HG03521 (cell line): ENCODE results near the gene NUCB1.

Source experiments
- ATAC-seq: cut with Tn5 transposase; IDR thresholded peaks from one replicate; pipeline ENCODE4 v1.9.1; 2021; ENCODE audit warnings: mild to moderate bottlenecking, moderate library complexity; ENCODE audit not compliant: unreplicated experiment

The NUCB1 gene

GRCh38 chr19:48933382-48933932 is 33.3 kb downstream of the NUCB1 start, which contains the start of gene DHDH:
TSS of gene DHDH (plus strand) at chr19:48933699. CDS start at chr19:48933722, 23 bp downstream.
- no peak for ATAC-seq

DNA sequence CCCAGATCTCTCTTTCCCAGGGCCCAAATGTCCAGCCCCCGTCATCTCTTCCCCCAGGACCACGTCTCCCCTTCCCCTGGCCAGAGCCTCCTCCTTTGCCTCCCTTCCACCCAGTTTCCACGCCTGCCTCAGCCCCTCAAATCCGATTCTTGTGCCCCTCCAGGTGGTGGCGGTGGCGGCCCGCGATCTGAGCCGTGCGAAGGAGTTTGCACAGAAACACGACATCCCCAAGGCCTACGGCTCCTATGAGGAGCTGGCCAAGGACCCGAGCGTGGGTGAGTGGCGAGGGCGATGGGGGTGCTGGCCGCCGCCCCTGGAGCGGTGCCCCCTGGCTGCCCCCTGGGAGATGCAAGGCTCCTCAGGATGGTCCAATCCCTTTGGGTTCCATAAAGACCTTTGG is 34.7 kb downstream of the NUCB1 start:
- no peak for ATAC-seq

- ATAC-seq: no peak
Measured at GRCh38 chr19:48935864-48936263, 35.8 kb downstream of the NUCB1 start.

- no peak for ATAC-seq
Measured at GRCh38 chr19:48938256-48938655, 38.1 kb downstream of the NUCB1 start.

- ATAC-seq: no peak
Measured at GRCh38 chr19:48940902-48941301, 40.8 kb downstream of the NUCB1 start.

- no peak for ATAC-seq
Measured at GRCh38 chr19:48943081-48943480, 43.0 kb downstream of the NUCB1 start.

DNA sequence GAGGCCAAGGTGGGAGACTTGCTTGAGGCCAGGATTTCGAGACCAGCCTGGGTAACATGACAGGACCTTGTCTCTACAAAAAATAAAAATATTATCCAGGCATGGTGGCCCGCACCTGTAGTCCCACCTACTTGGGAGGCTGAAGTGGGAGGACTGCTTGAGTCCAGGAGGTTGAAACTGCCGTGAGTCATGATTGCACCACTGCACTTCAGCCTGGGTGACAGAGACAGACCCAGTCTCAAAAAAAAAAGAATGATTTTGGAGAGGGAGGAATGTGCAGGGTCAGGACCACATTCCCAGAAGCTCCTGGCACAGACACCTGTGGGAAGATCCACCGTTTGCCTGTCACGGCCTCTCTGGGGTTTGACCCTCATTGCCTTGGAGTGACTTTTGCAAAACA is 45.3 kb downstream of the NUCB1 start:
- ATAC-seq: no peak

- no peak for ATAC-seq
Measured at GRCh38 chr19:48945817-48946216, 45.7 kb downstream of the NUCB1 start.

GRCh38 chr19:48946463-48947257 is 46.5 kb downstream of the NUCB1 start:
- ATAC-seq: no peak

DNA sequence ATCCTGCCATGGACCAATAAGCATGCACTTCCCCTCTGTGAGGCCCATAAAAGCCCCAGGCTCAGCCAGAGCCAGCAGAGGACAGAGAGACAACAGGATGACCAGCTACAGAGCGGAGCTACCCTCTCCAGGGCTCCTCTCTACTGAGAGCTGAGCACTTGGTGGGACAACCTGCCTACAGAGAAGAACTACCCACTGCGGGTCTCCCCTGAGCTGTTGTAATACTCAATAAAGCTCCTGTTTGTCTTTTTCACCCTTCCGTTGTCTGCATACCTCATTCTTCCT is 47.1 kb downstream of the NUCB1 start:
- no peak for ATAC-seq

GRCh38 chr19:48950159-48950558 is 50.0 kb downstream of the NUCB1 start:
- ATAC-seq: no peak

- no peak for ATAC-seq
Measured at GRCh38 chr19:48950830-48951519, 50.9 kb downstream of the NUCB1 start.

DNA sequence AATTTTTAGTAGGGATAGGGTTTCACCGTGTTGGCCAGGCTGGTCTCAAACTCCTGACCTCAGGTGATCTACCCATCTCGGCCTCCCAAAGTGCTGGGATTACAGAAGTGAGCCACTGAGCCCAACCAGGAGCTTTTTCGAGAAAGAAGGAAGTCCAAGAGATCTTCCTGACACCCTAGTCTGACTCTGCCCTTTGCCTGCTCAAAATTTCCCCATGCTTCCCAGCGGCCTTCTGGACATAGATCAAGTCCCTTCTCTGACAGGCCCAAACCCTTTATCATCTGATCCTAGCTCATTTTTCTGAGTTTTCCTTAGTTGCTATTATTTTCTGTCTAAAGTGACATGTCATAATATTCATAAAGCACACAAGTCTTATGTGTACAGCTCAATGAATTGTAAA is 53.0 kb downstream of the NUCB1 start:
- ATAC-seq: no peak

DNA sequence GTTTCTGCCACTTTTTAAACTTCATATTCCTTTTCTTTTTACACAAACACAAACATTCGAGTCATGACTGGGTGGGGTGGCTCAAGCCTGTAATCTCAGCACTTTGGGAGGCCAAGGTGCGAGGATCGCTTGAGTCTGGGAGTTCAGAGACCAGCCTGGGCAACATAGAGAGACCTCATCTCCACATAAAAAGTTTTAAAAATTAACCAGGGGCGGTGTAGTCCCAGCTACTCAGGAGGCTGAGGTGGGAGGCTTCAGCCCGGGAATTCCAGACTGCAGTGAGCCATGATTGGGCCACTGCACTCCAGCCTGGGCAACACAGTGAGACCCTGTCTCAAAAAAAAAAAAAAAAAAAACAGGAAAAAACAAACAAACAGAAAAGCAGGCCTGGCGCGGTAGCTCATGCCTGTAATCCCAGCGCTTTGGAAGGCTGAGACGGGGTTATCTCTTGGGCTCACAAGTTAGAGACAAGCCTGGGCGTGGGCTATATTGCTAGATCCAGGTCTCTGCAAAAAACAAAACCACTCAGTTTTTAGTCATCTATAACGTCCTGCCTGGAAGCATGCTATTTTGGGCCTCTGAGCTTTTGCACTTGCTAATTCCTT is 54.0 kb downstream of the NUCB1 start:
- no peak for ATAC-seq

DNA sequence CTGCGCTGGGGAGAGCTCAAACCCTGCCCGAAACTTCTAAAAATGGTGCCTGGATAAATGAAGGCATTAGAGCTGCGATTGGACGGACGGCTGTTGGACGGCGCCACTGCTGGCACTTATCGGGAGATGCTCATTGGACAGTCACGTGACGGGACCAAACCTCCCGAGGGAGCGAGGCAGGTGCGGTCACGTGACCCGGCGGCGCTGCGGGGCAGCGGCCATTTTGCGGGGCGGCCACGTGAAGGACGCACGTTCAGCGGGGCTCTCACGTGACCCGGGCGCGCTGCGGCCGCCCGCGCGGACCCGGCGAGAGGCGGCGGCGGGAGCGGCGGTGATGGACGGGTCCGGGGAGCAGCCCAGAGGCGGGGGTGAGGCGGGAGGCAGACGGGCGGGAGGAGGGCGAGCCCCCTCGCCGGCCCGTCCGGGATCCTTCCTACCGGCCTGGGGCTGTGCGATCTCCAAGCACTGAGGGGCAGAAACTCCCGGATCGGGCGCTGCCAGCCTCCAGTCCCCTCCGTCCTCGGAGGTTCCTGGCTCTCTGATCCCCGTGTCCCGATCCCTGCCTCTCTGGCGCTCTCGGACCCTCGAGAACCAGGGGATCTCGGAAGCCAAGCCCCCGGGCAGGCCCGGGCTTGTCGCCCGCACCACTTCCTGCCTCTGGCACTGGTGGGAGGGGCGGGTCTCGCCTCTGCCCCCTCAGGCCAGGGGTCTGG is 54.6 kb downstream of the NUCB1 start, which contains the start of gene BAX:
TSS of gene BAX (plus strand) at position 281 of the 713 bp plus-strand sequence. CDS start at position 335, 54 bp downstream.
- peak; percentile 97 for ATAC-seq

DNA sequence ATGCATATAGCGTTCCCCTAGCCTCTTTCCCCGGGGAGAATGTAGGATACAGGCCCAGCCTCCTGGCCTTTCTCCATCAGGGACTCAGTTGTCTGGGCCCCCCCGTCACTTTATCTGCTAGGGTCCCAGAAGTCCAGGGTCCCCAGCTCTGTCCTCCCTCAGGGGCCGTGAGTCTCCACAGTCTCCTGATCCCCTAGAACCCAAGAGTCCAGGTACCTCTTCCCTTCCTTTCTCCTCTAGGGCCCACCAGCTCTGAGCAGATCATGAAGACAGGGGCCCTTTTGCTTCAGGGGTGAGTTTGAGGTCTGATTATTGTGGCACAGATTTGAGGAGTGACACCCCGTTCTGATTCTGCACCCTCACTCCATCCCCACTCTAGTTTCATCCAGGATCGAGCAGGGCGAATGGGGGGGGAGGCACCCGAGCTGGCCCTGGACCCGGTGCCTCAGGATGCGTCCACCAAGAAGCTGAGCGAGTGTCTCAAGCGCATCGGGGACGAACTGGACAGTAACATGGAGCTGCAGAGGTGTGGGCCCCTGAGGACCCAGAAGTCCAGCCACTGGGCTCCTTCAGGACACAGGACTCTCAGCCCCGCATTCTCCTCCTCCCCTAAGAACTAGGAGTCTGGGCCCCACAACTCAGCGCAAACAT is 55.3 kb downstream of the NUCB1 start:
- ATAC-seq: no peak

GRCh38 chr19:48958006-48958405 is 57.9 kb downstream of the NUCB1 start:
- no peak for ATAC-seq

DNA sequence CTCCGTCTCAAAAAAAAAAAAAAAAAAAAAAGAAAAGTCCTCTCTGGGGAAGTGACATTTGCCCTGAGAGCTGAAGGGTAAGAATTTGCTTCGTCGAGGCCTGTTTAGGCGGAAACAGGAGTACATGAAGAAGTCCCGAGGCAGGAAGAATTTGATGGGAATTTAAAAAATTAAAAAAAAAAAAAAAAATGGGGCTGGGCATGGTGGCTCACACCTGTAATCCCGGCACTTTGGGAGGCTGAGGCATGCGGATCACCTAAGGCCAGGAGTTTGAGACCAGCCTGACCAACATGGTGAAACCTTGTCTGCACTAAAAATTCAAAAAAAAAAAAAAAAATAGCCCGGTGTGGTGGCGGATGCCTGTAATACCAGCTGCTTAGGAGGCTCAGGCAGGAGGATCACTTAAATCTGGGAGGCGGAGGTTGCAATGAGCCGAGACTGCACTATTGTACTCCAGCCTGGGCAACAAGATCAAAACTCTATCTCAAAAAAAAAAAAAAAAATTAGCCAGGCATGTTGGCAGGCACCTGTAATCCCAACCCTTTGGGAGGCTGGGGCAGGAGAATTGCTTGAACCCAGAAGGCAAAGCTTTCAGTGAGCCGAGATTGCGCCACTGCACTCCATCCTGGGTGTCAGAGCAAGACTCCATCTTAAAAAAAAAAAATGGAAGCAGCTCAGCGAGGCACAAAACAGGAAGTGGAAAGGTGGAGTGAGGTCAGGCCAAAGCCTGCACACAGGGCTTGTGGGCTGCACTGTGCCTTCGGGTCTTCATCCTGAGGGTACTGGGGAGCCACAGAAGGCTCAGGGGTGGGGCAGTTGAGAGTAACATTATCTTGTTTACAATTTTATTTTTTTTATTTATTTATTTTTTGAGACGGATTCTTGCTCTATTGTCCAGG is 59.5 kb downstream of the NUCB1 start:
- no peak for ATAC-seq

GRCh38 chr19:48961051-48961649 is 61.0 kb downstream of the NUCB1 start:
- ATAC-seq: no peak
